Stimulated activated CD4-positive, alpha-beta T cell treated with anti-CD3 and anti-CD28 coated beads, Interleukin-4, amount 100 ng/mL, for 1 hour (primary cell): ENCODE data around the gene PLGRKT.
"Not testable (repeated sequence)": the region's sequence is repeated elsewhere in the genome, so short reads cannot be mapped to it uniquely, and the experiment has no call there.

ENCODE experiments used
- DNase-seq: peaks from one replicate; pipeline ENCODE4 v3.0.0-alpha.2; 2020

Gene PLGRKT

GRCh38 chr9:5450359-5451091, 12.8 kb upstream of the PLGRKT start, which contains the start of gene CD274:
CD274 (plus strand) TSS chr9:5450542; CDS start chr9:5456114, 5,572 bp downstream.
- DNase-seq: peak; percentile 87

DNA sequence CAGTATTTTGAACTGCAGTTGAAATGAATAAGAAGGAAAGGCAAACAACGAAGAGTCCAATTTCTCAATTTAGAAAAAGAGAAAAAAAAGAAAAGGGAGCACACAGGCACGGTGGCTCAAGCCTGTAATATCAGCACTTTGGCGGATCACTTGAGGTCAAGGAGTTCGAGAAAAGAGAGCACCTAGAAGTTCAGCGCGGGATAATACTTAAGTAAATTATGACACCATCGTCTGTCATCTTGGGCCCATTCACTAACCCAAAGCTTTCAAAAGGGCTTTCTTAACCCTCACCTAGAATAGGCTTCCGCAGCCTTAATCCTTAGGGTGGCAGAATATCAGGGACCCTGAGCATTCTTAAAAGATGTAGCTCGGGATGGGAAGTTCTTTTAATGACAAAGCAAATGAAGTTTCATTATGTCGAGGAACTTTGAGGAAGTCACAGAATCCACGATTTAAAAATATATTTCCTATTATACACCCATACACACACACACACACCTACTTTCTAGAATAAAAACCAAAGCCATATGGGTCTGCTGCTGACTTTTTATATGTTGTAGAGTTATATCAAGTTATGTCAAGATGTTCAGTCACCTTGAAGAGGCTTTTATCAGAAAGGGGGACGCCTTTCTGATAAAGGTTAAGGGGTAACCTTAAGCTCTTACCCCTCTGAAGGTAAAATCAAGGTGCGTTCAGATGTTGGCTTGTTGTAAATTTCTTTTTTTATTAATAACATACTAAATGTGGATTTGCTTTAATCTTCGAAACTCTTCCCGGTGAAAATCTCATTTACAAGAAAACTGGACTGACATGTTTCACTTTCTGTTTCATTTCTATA, 12.0 kb upstream of the PLGRKT start:
- DNase-seq: no peak

DNA sequence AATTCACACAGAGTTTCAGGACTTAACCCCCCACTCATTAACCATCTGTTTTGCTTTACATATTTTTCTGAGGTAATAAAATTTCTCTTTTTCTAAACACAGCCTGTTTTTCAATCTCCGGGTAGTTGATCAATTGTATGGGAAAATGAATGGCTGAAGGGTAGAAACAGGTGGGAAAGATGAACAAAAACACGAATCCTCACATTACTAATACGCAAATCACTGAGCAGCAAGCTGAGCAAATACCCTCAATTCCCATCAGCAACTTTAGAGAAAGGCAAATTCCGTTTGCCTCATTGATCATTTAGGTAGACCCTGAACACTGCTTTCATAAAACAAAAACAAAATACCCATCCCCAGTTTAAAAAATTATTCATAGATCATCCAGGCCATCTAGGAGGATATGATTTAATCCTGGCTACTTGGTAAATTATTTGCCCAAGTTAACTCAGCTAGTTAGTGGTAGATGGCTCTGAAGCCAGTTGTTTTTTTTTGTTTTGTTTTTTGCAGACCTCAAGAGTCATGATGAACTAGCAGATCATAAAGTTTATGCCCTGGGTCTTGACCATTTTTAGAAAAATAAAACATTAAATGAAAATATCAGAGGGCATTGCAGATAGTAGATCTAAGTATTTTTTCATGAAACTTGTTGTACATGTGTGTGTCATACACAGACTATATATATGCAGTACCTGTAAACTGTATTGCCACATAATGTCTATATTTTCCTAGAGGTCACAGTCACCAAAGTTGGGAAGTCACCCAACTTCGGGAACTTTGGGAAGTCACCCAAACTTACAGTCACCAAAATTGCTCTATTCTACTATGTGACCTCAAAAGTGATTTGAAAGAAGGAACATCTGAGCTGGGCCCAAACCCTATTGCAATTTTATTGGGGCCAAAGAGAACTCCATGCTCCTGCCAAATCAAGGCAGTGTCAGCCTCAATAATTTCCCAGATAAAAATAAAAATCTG, 11.0 kb upstream of the PLGRKT start:
- DNase-seq: no peak

DNA sequence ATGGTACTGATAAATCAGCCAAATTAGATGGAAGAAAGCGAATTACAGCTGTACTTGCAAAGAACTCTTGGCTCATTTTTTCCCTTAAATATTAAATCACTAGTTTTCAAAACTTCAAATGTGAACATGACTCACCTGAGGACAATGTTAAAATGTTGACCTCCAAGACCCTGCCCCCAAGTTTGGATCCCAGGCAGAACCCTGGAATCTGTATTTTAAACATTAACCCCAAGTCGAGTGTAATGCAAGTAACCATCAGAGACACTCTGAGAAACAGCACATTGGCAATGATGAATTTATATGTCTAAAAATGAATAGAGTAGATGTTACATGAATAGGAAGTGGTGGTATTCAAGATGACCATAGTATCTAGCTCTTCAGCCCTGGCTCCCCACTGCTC, 10.3 kb upstream of the PLGRKT start:
- DNase-seq: no peak

DNA sequence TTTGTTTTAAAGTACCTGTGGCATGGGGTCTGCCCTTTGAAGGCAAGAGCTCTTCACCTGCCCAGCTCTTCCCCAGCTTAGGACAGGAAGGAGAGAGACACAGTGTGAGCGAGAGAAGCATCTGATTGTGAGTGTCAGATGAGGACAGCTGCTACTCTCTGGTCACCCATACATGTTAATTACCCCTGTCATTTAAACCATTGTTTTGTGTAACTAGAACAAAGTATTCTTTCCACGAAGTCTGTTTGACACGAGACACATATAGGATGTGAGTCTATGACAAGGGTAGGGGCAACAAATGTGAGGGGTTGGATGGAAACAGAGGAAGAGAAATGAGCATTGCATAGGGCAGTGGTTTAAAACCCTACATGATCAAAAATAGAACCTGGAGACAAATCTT, 9.6 kb upstream of the PLGRKT start:
- DNase-seq: no peak

DNA sequence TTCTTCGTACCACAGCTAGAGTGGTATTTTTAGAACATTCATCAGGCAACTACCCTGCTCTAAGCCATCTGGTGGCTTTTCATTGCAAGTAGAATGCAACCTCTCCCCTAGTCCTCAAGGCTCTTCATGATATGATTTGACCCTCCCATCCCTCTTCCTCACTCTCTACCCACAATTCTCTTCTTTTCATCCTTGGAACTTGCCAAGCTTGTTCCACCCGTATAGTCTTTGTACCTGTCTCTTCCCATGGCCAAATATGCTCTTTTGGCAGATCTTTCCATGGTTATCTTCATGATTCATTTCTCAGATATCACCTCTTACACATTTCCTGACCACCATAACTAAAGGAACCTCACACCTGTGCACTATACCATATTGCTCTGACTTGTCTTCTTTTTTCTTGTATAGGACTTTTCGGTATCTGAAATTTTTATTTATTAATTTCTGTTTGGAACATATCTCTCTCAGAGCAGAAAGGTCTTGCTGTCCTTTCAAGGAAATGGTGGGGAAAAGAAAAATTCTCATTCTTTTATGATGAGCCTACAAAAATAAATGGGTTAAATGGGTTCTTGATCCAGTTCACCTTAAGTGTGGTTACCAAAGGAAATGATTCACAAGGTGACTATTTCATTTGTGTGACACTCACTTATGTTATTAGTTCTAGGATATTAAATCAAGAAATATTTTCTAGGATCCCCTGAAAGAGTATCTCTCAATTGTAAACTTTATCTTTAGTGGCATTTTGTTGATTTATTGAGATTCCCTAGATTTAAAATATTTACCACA, 8.9 kb upstream of the PLGRKT start:
- no peak for DNase-seq

DNA sequence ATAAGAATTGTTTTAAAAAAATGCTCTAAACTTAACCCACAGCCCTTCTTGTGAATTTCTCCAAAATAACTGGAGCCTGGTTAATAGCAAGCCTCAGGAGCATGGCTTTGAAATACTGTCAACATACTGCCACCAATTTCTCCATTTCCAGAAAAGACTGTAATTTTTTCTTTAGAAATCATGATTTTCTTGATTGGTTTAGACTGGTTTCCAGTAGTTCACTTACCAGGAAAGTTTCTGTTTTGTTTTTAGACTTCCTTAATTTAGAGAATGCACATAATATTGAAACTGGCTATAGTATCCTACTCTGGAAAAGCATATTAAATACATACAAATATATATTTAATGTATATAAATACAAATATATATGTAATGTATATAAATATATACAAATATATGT, 8.2 kb upstream of the PLGRKT start:
- DNase-seq: no peak

DNA sequence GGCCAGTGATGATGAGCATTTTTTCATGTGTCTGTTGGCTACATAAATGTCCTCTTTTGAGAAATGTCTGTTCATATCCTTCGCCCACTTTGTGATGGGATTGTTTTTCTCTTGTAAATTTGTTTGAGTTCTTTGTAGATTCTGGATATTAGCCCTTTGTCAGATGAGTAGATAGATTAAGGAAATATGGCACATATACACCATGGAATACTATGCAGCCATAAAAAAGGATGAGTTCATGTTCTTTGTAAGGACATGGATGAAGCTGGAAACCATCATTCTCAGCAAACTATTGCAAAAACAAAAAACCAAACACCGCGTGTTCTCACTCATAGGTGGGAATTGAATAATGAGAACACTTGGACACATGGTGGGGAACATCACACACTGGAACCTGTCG, 7.4 kb upstream of the PLGRKT start:
- DNase-seq: not testable (repeated sequence)

DNA sequence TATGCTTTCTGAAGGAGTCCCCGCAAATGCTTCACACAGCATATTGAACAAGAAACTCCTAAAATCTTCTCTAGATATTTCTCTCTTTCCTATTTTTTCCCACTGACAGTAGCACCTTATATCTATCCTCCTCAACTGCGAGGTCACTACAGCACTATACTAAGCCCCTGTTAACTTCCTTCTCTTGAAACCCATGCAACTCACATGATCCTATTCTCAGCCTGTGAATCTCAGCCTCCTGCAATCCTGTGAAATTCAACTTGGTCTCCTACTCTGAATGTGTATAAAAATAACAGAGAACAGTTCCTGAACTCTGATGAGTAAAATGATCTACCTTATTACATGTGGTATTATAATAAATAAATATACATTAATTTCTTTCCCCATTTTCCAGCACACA, 6.1 kb upstream of the PLGRKT start:
- no peak for DNase-seq

GRCh38 chr9:5442400-5443011, 4.8 kb upstream of the PLGRKT start:
- no peak for DNase-seq

DNA sequence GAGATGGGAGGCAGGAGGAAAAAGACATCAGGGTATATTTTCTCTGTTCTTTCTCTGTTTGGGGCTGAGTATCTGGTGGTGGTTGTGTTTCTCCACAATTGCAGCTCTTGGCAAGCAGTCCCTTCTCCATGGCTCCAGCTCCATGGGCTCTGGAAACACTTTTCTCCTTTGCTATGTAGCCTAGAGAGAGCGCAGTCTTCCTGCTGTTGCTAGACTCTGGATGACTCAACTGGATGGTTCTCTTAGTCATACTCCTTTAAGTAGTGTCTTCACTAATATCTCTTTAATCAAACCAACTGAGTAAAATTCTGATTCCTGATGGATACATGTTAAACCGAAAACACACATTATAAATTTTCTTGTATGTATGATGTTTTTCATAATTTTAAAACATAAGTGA, 3.3 kb upstream of the PLGRKT start:
- DNase-seq: no peak

- DNase-seq: no peak
Measured at GRCh38 chr9:5440426-5440825, 2.7 kb upstream of the PLGRKT start.

- peak; percentile 52 for DNase-seq
Measured at GRCh38 chr9:5438301-5439162, 807 bp upstream of the PLGRKT start.

DNA sequence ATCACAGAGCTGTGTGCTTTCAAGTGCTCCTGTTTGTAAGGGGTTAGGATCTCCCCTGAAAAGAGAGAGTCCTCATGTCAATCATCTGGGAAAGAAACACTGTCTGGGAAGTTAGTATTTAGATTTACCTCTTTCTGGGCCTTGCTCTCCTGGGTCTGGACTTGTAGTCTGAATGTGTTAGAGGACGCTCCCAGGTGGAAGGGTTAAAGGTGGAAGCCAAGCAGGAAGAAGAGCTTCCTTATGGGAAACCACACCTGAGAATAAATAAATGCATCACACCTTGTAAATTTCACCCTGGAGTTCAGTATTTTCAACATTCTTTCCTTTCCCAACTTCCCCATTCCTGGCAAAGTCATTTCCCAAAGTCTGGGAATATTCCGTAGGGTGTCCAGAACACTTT, 1.3 kb downstream of the PLGRKT start:
- no peak for DNase-seq

- no peak for DNase-seq
Measured at GRCh38 chr9:5435912-5436311, 1.8 kb downstream of the PLGRKT start.

GRCh38 chr9:5433841-5434810, 3.6 kb downstream of the PLGRKT start:
- not testable (repeated sequence) for DNase-seq

DNA sequence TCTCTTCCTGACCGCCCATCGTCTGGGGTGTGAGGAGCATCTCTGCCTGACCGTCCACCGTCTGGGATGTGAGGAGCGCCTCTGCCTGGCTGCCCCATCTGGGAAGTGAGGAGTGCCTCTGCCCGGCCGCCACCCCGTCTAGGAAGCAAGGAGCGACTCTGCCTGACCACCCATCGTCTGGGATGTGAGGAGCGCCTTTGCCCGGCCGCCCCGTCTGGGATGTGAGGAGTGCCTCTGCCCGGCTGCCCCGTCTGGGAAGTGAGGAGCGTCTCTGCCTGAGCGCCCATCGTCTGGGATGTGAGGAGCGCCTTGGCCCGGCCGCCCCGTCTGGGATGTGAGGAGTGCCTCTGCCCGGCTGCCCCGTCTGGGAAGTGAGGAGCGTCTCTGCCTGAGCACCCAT, 4.4 kb downstream of the PLGRKT start:
- not testable (repeated sequence) for DNase-seq

- not testable (repeated sequence) for DNase-seq
Measured at GRCh38 chr9:5432890-5433289, 4.8 kb downstream of the PLGRKT start.

DNA sequence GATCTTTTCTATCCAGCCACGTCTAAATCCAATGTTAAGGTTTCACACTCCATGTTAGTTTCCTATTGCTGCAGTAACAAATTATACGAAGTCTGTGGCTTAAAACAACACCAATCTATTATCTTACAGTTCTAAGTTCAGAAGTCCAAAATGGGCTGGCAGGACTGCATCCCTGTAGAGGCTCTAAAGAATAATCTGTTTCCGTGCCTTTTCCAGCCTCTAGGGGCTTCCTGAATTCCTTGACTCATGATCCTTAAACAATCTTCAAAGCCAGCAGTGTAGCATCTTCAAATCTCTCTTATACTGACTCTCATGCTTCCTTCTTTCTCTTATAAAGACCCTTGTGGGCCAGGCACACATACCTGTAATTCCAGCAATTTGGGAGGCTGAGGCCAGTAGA, 6.8 kb downstream of the PLGRKT start:
- DNase-seq: no peak
